ENCODE data around the gene PKNOX2.

The PKNOX2 gene

GRCh38 chr11:125389339-125390166 is 225.0 kb downstream of the PKNOX2 start:
- DNase-seq = no peak

DNA sequence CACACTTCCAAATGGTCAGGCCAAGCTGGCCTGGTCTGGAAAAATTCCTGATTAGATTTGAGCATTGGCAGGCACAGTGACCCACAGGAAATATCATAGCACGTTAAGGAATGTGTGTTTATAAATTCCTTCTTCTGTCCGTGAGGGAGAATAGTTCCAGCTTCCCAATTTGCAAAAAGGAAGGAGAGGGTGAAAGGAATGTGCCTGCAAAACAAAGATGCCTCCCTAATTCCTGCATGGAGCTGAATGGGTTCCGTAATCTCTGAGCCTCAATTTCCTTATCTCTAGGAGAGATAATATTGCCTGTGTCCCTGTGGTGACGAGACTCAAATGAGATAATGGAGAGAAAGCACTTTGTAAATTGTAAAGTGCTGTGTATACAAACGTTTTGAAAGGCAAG is 226.4 kb downstream of the PKNOX2 start:
- DNase-seq = no peak

DNA sequence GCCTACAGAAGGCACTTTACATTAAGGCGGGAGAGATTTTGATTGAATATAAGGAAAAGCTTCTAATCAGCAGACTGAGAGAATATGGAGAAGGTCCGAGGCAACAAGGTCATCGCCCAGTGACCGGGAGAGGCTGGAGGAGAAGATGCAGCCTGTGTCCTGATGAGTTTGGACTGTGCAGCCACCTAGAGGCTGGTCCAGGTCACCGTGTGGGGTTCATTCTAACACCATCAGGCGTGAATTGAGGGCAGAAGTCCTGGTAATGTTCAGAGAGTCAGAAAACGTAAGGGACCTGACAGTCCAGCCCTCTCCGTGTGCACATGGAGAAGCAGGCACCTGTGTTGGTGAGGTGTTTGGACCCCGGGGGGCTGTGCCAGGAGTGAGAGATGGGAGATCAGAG is 228.8 kb downstream of the PKNOX2 start:
- no peak for DNase-seq

- no peak for DNase-seq
These were observed 229.7 kb downstream of the PKNOX2 start for GRCh38 chr11:125394296-125394695.

DNA sequence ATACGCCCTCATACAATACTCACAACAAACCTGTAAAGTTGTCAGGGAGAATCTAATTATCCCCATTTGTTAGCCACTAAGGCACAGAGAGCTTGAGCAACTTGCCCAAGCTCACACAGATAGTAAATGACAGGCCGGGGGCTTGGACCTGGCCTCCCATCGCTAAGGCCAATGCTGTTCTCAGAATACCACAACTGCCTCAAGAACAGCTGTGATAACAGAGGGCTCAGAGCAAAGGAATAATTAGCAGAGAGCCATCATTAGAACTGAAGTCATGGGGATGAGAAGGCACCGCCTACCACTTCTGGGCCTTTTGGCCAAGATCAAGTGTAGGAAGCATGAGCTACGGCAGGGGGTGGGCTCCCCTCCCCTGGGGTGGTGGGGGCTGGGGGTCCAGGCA is 232.9 kb downstream of the PKNOX2 start:
- DNase-seq = no peak

GRCh38 chr11:125398475-125398874 is 233.9 kb downstream of the PKNOX2 start:
- DNase-seq = no peak

GRCh38 chr11:125398994-125399640 is 234.6 kb downstream of the PKNOX2 start:
- no peak for DNase-seq

- DNase-seq = no peak
These were observed 235.4 kb downstream of the PKNOX2 start for GRCh38 chr11:125399945-125400344.

- no peak for DNase-seq
These were observed 236.7 kb downstream of the PKNOX2 start for GRCh38 chr11:125401235-125401634.

- no peak for DNase-seq
These were observed 237.2 kb downstream of the PKNOX2 start for GRCh38 chr11:125401746-125402145.

DNA sequence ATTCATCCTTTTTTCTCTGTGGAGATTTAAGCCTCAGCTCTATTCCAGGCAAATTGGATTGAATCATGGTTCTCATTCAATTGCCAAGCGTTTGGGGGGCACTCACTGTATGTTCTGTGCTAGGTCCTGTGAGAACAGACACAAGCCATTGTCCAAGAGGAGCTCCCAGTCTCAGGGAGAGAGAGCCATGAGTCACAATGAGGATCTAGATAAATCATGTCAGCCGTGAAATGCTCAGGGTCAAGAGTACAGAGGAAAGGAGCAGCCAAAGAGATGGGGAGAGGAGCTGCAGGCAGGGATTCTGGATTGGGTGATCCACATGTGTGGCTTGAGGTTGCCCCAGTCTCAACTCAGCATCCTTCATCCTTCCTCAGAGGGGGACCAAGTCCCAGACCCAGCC is 237.9 kb downstream of the PKNOX2 start:
- DNase-seq = no peak

GRCh38 chr11:125404157-125404810 is 239.7 kb downstream of the PKNOX2 start:
- DNase-seq = peak; percentile 67

DNA sequence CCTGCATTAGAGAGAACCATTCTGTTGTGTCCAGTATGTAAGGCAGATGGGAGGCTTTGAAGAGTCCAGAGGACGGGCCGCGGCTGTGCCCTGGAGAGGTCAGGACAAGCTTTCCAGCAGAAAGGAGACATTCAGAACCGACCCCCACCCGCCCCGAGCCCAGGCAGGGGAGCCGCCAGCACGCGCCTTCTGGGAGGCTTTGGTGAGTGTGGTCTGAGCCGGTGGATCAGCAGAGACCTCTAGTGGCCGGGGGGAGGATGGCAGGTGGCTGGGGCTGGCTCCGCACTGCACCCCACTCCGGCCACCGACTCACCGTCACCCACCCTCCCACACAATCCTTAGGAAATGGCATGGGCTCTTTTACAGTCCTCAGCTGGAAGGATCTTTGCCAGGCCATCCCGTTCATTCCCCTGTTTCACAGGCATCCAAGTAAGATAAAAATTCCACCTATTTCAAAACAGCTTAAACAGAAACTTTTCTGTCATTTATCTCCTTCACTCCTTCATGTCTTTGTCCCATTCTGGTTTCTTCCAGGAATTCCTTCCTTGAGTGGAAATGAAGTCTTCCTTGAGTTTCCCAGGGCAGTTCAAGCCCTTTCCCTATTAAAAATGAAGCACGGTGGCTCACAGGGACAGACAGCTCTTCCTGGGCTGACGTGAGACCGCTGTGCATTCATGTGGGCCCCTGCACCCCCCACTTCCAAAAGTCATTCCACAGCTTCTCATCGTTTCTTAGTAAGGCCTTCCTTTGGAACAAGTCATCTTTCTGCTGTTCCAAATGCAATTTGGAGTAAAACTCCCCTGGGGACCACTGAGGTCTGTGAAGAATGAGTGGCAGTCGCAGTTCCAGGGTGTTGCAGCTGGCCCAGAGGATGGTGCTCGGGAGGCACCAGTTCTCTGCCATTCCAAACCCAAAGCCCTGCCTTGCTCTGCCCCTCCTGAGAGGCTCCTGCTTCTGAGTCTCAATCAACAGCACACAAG is 240.6 kb downstream of the PKNOX2 start:
- peak; percentile 44 for DNase-seq

DNA sequence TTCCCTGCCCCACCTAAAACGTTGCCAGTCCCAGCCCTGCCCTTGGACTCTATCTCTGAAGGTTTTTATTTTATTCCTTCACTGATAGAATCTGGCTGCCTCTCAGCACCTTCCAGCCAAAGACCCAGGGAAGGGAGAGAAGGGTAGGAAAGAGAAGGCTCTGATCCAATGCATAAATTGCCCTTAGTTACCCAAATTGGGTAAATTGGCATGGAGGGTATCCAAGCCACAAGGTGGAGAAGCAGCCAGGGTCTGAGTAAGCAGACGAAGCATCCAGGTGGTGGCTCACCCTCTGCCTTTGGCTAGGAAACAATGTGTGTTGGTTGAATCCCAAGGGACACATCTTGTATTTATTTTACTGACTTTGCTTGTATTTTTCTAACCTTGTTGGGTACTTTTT is 242.5 kb downstream of the PKNOX2 start:
- DNase-seq = no peak

- DNase-seq = no peak
These were observed 243.8 kb downstream of the PKNOX2 start for GRCh38 chr11:125408311-125408711.

- DNase-seq = no peak
These were observed 245.5 kb downstream of the PKNOX2 start for GRCh38 chr11:125410091-125410490.

GRCh38 chr11:125412177-125412496 is 247.6 kb downstream of the PKNOX2 start:
- DNase-seq = no peak

GRCh38 chr11:125412509-125412908 is 248.0 kb downstream of the PKNOX2 start:
- no peak for DNase-seq

DNA sequence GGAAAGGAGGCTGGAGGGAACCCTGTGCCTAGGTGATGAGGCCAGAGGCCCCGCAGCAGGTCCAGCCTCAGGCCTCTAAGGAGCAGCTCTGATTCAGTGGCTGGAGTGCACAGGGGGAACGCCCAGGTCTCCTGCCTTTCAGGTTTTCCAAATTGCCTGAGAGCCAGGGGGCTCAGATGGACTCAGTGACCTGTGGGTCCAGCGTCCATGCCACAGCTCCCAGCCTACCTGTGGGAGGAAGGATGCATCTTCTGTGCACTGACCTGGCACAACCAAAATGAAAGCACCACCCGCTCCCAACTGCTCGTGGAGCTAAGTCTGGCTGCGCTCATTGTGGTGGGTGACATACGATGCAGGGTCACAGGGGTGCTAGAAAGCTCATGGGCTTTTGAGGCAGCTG is 248.7 kb downstream of the PKNOX2 start:
- no peak for DNase-seq

GRCh38 chr11:125414121-125414520 is 249.6 kb downstream of the PKNOX2 start:
- DNase-seq = no peak

GRCh38 chr11:125416981-125417935 is 252.7 kb downstream of the PKNOX2 start:
- DNase-seq = no peak

DNA sequence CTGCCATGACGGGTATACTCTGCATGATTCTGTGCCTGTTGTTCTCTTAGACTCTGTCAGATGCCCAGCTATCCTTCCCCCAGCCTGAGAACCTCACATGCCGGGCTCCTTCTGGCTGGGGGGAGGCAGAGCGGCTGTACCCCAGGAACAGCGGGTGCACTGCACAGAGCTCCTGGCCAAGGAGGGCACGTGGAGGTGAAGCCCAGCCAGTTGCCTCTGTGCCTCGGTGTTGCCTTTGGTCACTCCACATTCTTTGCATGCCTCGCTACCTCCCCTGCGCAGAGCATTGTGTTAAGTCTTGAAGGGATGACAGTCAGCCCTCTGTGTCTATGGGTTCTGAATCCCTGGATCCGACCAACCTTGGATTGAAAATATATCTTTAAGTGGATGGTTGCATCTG is 253.8 kb downstream of the PKNOX2 start:
- no peak for DNase-seq

Data from NCI-H2171 treated with DMSO at 0.1 percent for 48 hours (cell line).